ENCODE data around the gene CLCN2.

Gene CLCN2

GRCh38 chr3:184334470-184335158 is 26.8 kb downstream of the CLCN2 start:
- no peak for DNase-seq (ENCODE audit: low read depth in 1 of 2, low spot score in 1 of 2)
- TF ChIP-seq POLR2AphosphoS5 (IDR thresholded peaks at IDR 0.05; ENCODE audit: low read depth): no peak; the same call in 1 of the 2 replicates
- TF ChIP-seq SPI1 (IDR thresholded peaks at IDR 0.05; ENCODE audit: borderline replicate concordance, low read depth): no peak
- TF ChIP-seq GABPA (IDR thresholded peaks at IDR 0.05; ENCODE audit: low read depth): no peak
- TF ChIP-seq CTCF (IDR thresholded peaks at IDR 0.05; ENCODE audit: insufficient read depth, low read length): no peak
- TF ChIP-seq, protein P1, sequence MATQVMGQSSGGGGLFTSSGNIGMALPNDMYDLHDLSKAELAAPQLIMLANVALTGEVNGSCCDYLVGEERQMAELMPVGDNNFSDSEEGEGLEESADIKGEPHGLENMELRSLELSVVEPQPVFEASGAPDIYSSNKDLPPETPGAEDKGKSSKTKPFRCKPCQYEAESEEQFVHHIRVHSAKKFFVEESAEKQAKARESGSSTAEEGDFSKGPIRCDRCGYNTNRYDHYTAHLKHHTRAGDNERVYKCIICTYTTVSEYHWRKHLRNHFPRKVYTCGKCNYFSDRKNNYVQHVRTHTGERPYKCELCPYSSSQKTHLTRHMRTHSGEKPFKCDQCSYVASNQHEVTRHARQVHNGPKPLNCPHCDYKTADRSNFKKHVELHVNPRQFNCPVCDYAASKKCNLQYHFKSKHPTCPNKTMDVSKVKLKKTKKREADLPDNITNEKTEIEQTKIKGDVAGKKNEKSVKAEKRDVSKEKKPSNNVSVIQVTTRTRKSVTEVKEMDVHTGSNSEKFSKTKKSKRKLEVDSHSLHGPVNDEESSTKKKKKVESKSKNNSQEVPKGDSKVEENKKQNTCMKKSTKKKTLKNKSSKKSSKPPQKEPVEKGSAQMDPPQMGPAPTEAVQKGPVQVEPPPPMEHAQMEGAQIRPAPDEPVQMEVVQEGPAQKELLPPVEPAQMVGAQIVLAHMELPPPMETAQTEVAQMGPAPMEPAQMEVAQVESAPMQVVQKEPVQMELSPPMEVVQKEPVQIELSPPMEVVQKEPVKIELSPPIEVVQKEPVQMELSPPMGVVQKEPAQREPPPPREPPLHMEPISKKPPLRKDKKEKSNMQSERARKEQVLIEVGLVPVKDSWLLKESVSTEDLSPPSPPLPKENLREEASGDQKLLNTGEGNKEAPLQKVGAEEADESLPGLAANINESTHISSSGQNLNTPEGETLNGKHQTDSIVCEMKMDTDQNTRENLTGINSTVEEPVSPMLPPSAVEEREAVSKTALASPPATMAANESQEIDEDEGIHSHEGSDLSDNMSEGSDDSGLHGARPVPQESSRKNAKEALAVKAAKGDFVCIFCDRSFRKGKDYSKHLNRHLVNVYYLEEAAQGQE (IDR thresholded peaks at IDR 0.05; ENCODE audit: insufficient replicate concordance, low read depth): no peak
- no peaks in the 10 kb centered on the region for H3K27me3 ChIP-seq (ENCODE audit: insufficient read depth, poor library complexity, severe bottlenecking)
- H3K27ac ChIP-seq (replicated peaks): no peak overlapping the region
- H3K4me3 ChIP-seq (replicated peaks; ENCODE audit: insufficient read depth, low read length): no peak overlapping the region

DNA sequence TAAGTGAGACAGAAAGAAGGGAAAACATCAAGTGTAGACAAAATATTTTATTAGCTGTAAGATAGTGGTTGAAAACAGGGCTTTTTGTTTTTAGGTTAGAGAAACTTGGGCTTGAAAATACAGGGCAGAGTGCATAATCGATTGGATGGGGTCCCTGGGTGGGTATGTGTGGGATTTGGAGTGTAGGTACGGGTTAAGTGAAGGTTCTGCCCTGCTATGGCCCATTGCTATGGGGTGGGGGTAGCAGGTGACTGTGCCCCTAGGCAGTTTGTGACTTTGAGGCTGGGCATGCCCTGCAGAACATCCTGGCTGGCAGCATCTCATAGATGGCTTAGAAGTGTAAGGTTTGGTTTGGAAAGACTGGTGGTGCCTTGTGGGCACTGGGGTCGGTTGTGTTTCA is 27.7 kb downstream of the CLCN2 start:
- H3K27ac ChIP-seq (replicated peaks): no peak overlapping the region
- no peak for TF ChIP-seq SPI1 (IDR thresholded peaks at IDR 0.05; ENCODE audit: borderline replicate concordance, low read depth)
- TF ChIP-seq, protein P1 (IDR thresholded peaks at IDR 0.05; ENCODE audit: insufficient replicate concordance, low read depth): no peak
- no peak for TF ChIP-seq GABPA (IDR thresholded peaks at IDR 0.05; ENCODE audit: low read depth)
- no peak for TF ChIP-seq POLR2AphosphoS5 (IDR thresholded peaks at IDR 0.05; ENCODE audit: low read depth)
- no peak for TF ChIP-seq CTCF (IDR thresholded peaks at IDR 0.05; ENCODE audit: insufficient read depth, low read length)
- H3K27me3 ChIP-seq (ENCODE audit: insufficient read depth, poor library complexity, severe bottlenecking): no peaks in the 10 kb centered on the region
- H3K4me3 ChIP-seq (replicated peaks; ENCODE audit: insufficient read depth, low read length): no peak overlapping the region
- DNase-seq (ENCODE audit: low read depth in 1 of 2, low spot score in 1 of 2): no peak

- no peak for DNase-seq (ENCODE audit: low read depth in 1 of 2, low spot score in 1 of 2)
- no peak overlapping the region for H3K27ac ChIP-seq (replicated peaks)
- H3K4me3 ChIP-seq (replicated peaks; ENCODE audit: insufficient read depth, low read length): no peak overlapping the region
Observed at GRCh38 chr3:184333190-184333589, 28.2 kb downstream of the CLCN2 start.

More at GRCh38 chr3:184333190-184333589, 28.2 kb downstream of the CLCN2 start:
- no peaks in the 10 kb centered on the region for H3K27me3 ChIP-seq (ENCODE audit: insufficient read depth, poor library complexity, severe bottlenecking)
- TF ChIP-seq GABPA (IDR thresholded peaks at IDR 0.05; ENCODE audit: low read depth) (no peak), CTCF (IDR thresholded peaks at IDR 0.05; ENCODE audit: insufficient read depth, low read length) (no peak), SPI1 (IDR thresholded peaks at IDR 0.05; ENCODE audit: borderline replicate concordance, low read depth) (no peak), POLR2AphosphoS5 (IDR thresholded peaks at IDR 0.05; ENCODE audit: low read depth) (no peak)
- TF ChIP-seq, protein P1 (IDR thresholded peaks at IDR 0.05; ENCODE audit: insufficient replicate concordance, low read depth): no peak
